ENCODE data around the gene ZNF189.

ZNF189 gene

DNA sequence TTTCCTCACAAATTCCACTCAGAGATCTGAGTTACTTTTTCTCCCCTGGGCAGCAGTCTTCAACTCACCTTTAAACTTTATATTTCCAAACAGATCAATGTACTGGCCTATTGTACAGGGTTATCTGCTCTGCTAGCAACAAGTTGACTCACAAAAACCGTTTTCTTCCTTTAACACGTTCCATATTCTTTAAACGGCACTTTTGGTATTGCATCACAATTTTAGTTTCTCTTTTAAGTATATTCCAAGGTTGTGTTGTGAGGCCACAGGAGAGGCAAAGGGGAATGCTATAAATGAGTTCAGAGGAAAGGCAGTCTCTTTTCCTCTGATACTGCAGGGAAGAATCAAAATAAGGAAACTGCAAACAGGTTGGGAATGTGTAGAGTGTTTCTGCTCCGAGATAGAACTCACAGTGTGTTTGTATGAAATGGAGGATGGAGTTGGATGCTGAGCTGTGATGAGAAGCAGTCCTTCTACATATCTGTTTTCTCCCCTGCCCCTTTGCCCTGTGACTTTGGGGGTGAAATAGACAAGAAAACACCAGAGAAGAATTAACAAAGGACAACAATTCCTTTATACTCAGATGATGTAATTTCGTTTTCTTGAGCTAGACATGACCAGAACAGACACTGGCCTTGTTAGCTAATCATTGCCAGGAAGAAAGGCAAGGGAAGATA, 46.8 kb downstream of the ZNF189 start:
- no peak overlapping the region for H3K4me3 ChIP-seq (ENCODE audit: control insufficient read depth, low read depth, low read length)
- peak; percentile 46 for DNase-seq (ENCODE audit: low read depth)
- TF ChIP-seq, protein P1, sequence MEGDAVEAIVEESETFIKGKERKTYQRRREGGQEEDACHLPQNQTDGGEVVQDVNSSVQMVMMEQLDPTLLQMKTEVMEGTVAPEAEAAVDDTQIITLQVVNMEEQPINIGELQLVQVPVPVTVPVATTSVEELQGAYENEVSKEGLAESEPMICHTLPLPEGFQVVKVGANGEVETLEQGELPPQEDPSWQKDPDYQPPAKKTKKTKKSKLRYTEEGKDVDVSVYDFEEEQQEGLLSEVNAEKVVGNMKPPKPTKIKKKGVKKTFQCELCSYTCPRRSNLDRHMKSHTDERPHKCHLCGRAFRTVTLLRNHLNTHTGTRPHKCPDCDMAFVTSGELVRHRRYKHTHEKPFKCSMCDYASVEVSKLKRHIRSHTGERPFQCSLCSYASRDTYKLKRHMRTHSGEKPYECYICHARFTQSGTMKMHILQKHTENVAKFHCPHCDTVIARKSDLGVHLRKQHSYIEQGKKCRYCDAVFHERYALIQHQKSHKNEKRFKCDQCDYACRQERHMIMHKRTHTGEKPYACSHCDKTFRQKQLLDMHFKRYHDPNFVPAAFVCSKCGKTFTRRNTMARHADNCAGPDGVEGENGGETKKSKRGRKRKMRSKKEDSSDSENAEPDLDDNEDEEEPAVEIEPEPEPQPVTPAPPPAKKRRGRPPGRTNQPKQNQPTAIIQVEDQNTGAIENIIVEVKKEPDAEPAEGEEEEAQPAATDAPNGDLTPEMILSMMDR (conservative IDR thresholded peaks at IDR 0.05; ENCODE audit: control insufficient read depth, insufficient read depth, low read depth, low read length), result no peak

DNA sequence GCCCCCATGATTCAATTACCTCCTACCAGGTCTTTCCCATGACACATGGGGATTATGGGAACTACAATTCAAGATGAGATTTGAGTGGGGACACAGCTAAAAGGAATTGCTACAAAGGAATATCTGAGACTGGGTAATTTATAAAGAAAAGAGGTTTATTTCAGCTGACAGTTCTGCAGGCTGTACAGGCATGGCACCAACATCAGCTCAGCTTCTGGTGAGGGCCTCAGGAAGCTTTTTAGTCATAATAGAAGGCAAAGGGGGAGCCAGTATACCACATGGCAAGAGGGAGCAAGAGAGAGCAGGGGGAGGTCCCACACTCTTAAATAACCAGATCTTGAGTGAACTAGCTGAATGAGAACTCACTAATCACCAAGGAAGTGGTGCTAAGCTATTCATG, 48.1 kb downstream of the ZNF189 start:
- TF ChIP-seq, protein P1 (conservative IDR thresholded peaks at IDR 0.05; ENCODE audit: control insufficient read depth, insufficient read depth, low read depth, low read length), result no peak
- H3K4me3 ChIP-seq (ENCODE audit: control insufficient read depth, low read depth, low read length), result no peak overlapping the region
- no peak for DNase-seq (ENCODE audit: low read depth)

DNA sequence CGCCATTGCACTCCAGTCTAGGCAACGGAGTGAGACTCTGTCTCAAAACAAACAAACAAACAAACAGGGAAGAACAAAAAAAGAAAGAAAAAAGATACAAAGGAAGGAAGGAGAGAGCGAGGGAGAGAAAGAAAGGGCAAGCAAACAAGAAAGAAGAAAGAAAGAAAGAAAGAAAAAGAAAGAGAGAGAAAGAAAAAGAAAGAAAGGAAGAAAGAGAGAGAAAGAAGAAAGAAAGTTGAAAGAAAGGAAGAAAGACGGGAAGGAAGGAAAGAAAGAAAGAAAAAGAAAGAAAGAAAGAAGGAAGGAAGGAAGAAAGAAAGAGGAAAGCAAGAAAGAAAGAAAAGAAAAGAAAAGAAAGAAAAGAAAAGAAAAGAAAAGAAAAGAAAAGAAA, 50.0 kb downstream of the ZNF189 start:
- DNase-seq (ENCODE audit: low read depth), result no peak
- TF ChIP-seq, protein P1 (conservative IDR thresholded peaks at IDR 0.05; ENCODE audit: control insufficient read depth, insufficient read depth, low read depth, low read length), result no peak
- no peak overlapping the region for H3K4me3 ChIP-seq (ENCODE audit: control insufficient read depth, low read depth, low read length)

DNA sequence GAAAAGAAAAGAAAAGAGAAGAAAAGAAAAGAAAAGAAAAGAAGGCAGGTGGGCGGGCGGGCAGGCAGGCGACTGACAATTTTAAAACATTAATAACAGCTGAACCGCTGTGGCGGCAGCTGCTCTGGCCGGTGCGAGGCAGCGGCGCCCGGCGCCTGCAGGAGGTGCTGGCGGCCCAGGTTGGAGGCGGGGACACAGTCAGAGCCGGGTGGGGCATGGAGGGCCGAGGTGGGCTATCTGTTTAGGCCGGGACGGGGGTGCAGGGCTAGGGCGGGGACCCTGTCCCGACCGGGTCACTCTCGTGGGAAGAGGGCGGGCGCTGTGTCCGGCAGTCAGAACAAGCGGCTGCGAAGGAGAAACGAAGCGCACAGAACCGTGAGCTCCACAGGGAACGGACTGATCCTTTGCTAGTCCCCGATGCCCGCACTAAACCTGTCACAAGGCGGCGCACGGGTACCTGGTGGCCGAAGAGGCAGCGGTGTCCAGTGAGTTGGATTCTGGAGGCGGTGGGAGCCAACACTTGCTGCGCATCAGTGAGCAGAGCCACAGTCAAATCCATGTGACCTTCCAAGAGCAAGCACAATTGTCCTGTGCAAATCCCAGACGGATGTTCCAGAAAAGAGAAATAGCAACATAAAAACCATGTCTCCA, 50.5 kb downstream of the ZNF189 start:
- peak overlapping the region; percentile 50 for H3K4me3 ChIP-seq (ENCODE audit: control insufficient read depth, low read depth, low read length)
- DNase-seq (ENCODE audit: low read depth), result peak; percentile 40
- TF ChIP-seq, protein P1 (conservative IDR thresholded peaks at IDR 0.05; ENCODE audit: control insufficient read depth, insufficient read depth, low read depth, low read length), result no peak

DNA sequence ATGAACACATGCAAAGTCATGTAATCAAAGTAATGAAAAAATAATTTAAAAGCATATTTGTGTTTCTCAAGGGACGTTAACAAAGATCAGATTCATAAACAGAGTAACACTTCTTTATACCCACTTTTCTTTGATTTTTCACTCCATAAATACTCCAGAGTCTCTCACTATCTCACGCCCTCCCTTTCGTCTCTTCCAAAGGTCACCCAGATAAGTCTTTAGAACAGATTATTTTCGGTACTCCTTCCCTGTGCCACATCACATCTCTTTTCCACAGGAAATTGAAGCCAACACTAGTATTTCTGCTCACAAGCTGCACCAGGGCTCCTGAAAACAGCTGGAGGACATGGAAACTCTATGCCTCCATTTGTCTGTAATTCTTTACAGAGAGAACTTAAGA, 52.3 kb downstream of the ZNF189 start:
- no peak overlapping the region for H3K4me3 ChIP-seq (ENCODE audit: control insufficient read depth, low read depth, low read length)
- no peak for DNase-seq (ENCODE audit: low read depth)
- TF ChIP-seq, protein P1 (conservative IDR thresholded peaks at IDR 0.05; ENCODE audit: control insufficient read depth, insufficient read depth, low read depth, low read length), result no peak

DNA sequence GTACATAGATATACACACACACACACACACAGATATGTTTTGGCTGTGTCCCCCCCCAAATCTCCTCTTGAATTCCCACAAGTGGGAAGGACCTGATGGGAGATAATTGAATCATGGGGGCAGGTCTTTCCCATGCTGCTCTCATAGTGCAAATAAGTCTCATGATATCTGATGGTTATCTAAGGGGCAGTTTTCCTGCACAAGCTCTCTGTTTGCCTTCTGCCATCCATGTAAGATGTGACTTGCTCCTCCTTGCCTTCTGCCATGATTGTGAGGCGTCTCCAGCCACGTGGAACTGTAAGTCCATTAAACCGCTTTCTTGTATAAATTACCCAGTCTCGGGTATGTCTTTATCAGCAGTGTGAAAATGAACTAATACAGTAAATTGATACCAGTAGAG, 52.8 kb downstream of the ZNF189 start:
- TF ChIP-seq, protein P1 (conservative IDR thresholded peaks at IDR 0.05; ENCODE audit: control insufficient read depth, insufficient read depth, low read depth, low read length), result no peak
- no peak for DNase-seq (ENCODE audit: low read depth)
- no peak overlapping the region for H3K4me3 ChIP-seq (ENCODE audit: control insufficient read depth, low read depth, low read length)

Data from fibroblast of mammary gland (primary cell).